Astrocyte (in vitro differentiated cells and primary cell): Measurements from ENCODE around the gene PDE1C. TPM values are rescaled to one million over a fixed set of nuclear protein-coding genes. Genes with fewer than 3 reads are reported as not detected.

ENCODE experiments used
- DNase-seq: peaks from one replicate; pipeline ENCODE4 v3.0.0-alpha.2; 2010; ENCODE audit warnings: low read depth
- FAIRE-seq: peaks from 2 replicates; lab custom pipeline; 2011; peaks lifted over from hg19 to GRCh38; lab: Jason Lieb, UNC
- H2AFZ ChIP-seq: 2 replicates; pipeline ENCODE4 v1.6.0; 2012; ENCODE audit warnings: low read depth, low read length, inconsistent platforms
- H3K27ac ChIP-seq: 2 replicates; pipeline ENCODE4 v1.5.1; 2011; ENCODE audit warnings: low read depth, low read length, inconsistent platforms
- H3K27me3 ChIP-seq: 2 replicates; pipeline ENCODE4 v1.6.0; 2011; ENCODE audit warnings: low read length, inconsistent platforms; ENCODE audit not compliant: insufficient read depth
- H3K36me3 ChIP-seq: 2 replicates; pipeline ENCODE4 v1.5.1; 2011; ENCODE audit warnings: low read length, inconsistent platforms; ENCODE audit not compliant: insufficient read depth
- H3K4me1 ChIP-seq: 2 replicates; pipeline ENCODE4 v1.5.1; 2011; ENCODE audit warnings: low read length, inconsistent platforms; ENCODE audit not compliant: insufficient read depth
- H3K4me2 ChIP-seq: 2 replicates; pipeline ENCODE4 v1.6.0; 2012; ENCODE audit warnings: low read length, inconsistent platforms
- H3K4me3 ChIP-seq: 2 replicates; pipeline ENCODE4 v1.5.1; 2011; ENCODE audit warnings: low read depth, mild to moderate bottlenecking, low read length, inconsistent platforms; ENCODE audit not compliant: insufficient read depth
- H3K79me2 ChIP-seq: 2 replicates; pipeline ENCODE4 v1.6.0; 2012; ENCODE audit warnings: mild to moderate bottlenecking, low read length, inconsistent platforms; ENCODE audit not compliant: insufficient read depth
- H3K9ac ChIP-seq: 2 replicates; pipeline ENCODE4 v1.6.0; 2012; ENCODE audit warnings: mild to moderate bottlenecking, low read length, inconsistent platforms
- H3K9me3 ChIP-seq: 2 replicates; pipeline ENCODE4 v1.5.1; 2012; ENCODE audit warnings: low read depth, mild to moderate bottlenecking, low read length, inconsistent platforms; ENCODE audit not compliant: insufficient read depth
- H4K20me1 ChIP-seq: 2 replicates; pipeline ENCODE4 v1.6.0; 2012; ENCODE audit warnings: low read length, inconsistent platforms; ENCODE audit not compliant: insufficient read depth
- H3K27ac Mint-ChIP-seq: one replicate; pipeline ENCODE4 v1.8.0; 2021; ENCODE audit warnings: mild to moderate bottlenecking, mixed read lengths; ENCODE audit not compliant: unreplicated experiment
- H3K27me3 Mint-ChIP-seq: one replicate; pipeline ENCODE4 v1.8.0; 2021; ENCODE audit warnings: low read depth, mixed read lengths; ENCODE audit not compliant: unreplicated experiment
- H3K36me3 Mint-ChIP-seq: one replicate; pipeline ENCODE4 v1.8.0; 2021; ENCODE audit warnings: low read depth, mixed read lengths; ENCODE audit not compliant: unreplicated experiment
- H3K4me1 Mint-ChIP-seq: one replicate; pipeline ENCODE4 v1.8.0; 2021; ENCODE audit warnings: low read depth, mixed read lengths; ENCODE audit not compliant: unreplicated experiment
- H3K4me3 Mint-ChIP-seq: one replicate; pipeline ENCODE4 v1.8.0; 2021; ENCODE audit warnings: mild to moderate bottlenecking, moderate library complexity, mixed read lengths; ENCODE audit not compliant: unreplicated experiment
- H3K9me3 Mint-ChIP-seq: one replicate; pipeline ENCODE4 v1.8.0; 2021; ENCODE audit warnings: mild to moderate bottlenecking, mixed read lengths; ENCODE audit not compliant: unreplicated experiment
- EZH2 ChIP-seq: IDR thresholded peaks from 2 replicates; pipeline ENCODE4 v1.6.1; 2012; ENCODE audit warnings: mild to moderate bottlenecking, low read length, inconsistent platforms; ENCODE audit not compliant: insufficient read depth
- total RNA-seq: library from RNA; stranded (reverse); gene quantifications from 2 replicates; pipeline ENCODE4 v1.2.1, GENCODE V29; 2021
- TF ChIP-seq, protein P1 (sequence below): IDR thresholded peaks from 2 replicates; pipeline ENCODE4 v1.5.1; 2011; ENCODE audit warnings: low read depth, mild to moderate bottlenecking, inconsistent platforms, low read length, moderate library complexity; ENCODE audit not compliant: insufficient read depth

The PDE1C gene
- total RNA-seq, 1 donor from 2014 or later, result 31.6 TPM

DNA sequence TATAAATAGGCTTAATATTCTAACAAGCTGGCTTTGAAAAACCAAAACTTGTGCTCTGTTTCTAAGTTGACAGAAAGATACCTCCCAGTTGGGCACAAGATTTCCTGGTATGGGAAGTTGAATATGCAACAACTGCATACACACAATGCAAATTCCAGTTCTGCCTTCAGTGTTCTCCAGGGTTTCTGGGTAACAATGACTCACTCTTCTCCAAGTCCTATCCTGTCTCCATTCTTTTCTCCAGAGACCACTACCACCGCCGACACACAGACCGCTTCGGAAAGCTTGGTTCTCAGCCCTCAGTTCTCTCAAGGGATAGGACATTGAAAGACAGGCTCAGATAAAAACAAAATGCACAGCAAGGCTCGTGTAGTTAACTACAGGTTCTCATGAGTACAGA is 12.2 kb downstream of the PDE1C start:
- Mint-ChIP-seq H3K9me3 (no peaks in the 10 kb centered on the region), H3K4me1 (peaks cover 23% of the 10 kb centered on the region), H3K36me3 (peaks cover 6% of the 10 kb centered on the region), H3K27ac (no peak overlapping the region), H3K4me3 (no peak overlapping the region), H3K27me3 (no peaks in the 10 kb centered on the region)
- TF ChIP-seq, protein P1, sequence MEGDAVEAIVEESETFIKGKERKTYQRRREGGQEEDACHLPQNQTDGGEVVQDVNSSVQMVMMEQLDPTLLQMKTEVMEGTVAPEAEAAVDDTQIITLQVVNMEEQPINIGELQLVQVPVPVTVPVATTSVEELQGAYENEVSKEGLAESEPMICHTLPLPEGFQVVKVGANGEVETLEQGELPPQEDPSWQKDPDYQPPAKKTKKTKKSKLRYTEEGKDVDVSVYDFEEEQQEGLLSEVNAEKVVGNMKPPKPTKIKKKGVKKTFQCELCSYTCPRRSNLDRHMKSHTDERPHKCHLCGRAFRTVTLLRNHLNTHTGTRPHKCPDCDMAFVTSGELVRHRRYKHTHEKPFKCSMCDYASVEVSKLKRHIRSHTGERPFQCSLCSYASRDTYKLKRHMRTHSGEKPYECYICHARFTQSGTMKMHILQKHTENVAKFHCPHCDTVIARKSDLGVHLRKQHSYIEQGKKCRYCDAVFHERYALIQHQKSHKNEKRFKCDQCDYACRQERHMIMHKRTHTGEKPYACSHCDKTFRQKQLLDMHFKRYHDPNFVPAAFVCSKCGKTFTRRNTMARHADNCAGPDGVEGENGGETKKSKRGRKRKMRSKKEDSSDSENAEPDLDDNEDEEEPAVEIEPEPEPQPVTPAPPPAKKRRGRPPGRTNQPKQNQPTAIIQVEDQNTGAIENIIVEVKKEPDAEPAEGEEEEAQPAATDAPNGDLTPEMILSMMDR, result no peak
- no peak for TF ChIP-seq EZH2
- Histone ChIP-seq H3K79me2 (peaks cover 95% of the 10 kb centered on the region), H3K4me2 (peak overlapping the region; percentile 81), H3K4me1 (peaks cover 25% of the 10 kb centered on the region), H3K4me3 (no peak overlapping the region), H2AFZ (no peak overlapping the region), H3K9ac (no peak overlapping the region), H3K27me3 (no peaks in the 10 kb centered on the region), H3K27ac (no peak overlapping the region), H3K9me3 (no peaks in the 10 kb centered on the region), H4K20me1 (no peaks in the 10 kb centered on the region), H3K36me3 (no peaks in the 10 kb centered on the region)
- FAIRE-seq (no peak), DNase-seq (peak; percentile 49)

DNA sequence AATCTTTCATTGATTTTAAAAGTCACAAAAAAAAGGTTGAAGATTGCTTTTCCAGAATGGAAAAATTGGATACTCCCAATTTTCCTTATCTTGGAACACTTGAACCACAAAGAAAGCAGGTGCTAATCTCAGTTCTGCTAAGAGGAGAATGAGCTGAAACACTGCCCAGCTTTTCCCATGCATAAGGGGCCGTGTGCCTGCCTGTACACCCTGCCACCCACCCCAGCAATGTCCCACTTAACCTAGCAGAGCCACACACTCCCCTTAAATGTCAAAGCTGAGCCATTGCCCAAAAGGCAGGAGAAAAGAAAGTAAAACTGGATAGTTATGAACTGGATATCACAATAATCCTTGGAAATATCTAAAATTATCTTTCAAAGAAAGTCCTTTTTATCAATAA is 13.4 kb downstream of the PDE1C start:
- Histone ChIP-seq H2AFZ (no peak overlapping the region), H3K79me2 (peaks cover 95% of the 10 kb centered on the region), H3K4me1 (peaks cover 25% of the 10 kb centered on the region), H4K20me1 (no peaks in the 10 kb centered on the region), H3K27ac (no peak overlapping the region), H3K9me3 (no peaks in the 10 kb centered on the region), H3K4me3 (no peak overlapping the region), H3K36me3 (no peaks in the 10 kb centered on the region), H3K27me3 (no peaks in the 10 kb centered on the region), H3K4me2 (no peak overlapping the region), H3K9ac (no peak overlapping the region)
- Mint-ChIP-seq H3K27me3 (no peaks in the 10 kb centered on the region), H3K9me3 (no peaks in the 10 kb centered on the region), H3K36me3 (peaks cover 6% of the 10 kb centered on the region), H3K4me3 (no peak overlapping the region), H3K4me1 (peaks cover 23% of the 10 kb centered on the region), H3K27ac (no peak overlapping the region)
- no peak for TF ChIP-seq EZH2
- TF ChIP-seq, protein P1, result no peak
- DNase-seq (no peak), FAIRE-seq (no peak)

DNA sequence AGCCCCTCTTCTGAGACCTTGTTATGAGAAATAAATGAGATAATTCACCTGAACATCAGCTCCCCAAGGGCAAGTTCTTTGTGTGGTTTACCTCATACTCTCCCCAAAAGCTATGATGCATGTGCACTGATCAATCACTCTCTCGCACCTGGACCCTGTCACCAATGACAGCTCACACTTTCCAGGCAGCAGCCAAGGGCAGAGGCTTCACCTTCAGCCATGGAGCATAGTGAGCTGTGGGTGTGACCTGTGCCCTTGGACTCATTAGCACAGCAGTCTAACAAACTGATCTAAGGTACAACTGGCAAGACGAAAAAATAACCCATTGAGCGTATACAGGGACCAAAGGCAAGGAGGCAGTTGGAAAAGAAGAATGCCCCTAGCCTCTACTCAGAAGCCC is 17.0 kb downstream of the PDE1C start:
- peaks cover 65% of the 10 kb centered on the region for H3K79me2 ChIP-seq
- H3K4me1 ChIP-seq, result no peaks in the 10 kb centered on the region
- no peak overlapping the region for H3K27ac ChIP-seq
- no peak overlapping the region for H3K9ac ChIP-seq
- no peaks in the 10 kb centered on the region for H3K9me3 Mint-ChIP-seq
- H2AFZ ChIP-seq, result no peak overlapping the region
- no peaks in the 10 kb centered on the region for H4K20me1 ChIP-seq
- no peak overlapping the region for H3K4me2 ChIP-seq
- DNase-seq (no peak), FAIRE-seq (no peak)
- H3K27ac Mint-ChIP-seq, result no peak overlapping the region
- no peaks in the 10 kb centered on the region for H3K9me3 ChIP-seq
- H3K4me3 Mint-ChIP-seq, result no peak overlapping the region
- H3K27me3 Mint-ChIP-seq, result no peaks in the 10 kb centered on the region
- H3K4me3 ChIP-seq, result no peak overlapping the region
- TF ChIP-seq EZH2, result no peak
- TF ChIP-seq, protein P1, result no peak
- H3K27me3 ChIP-seq, result no peaks in the 10 kb centered on the region
- peaks cover 10% of the 10 kb centered on the region for H3K4me1 Mint-ChIP-seq
- H3K36me3 Mint-ChIP-seq, result peaks cover 10% of the 10 kb centered on the region
- peaks cover 4% of the 10 kb centered on the region for H3K36me3 ChIP-seq
